ENCODE measurements around the gene TECPR2.

Gene TECPR2

GRCh38 chr14:102505775-102506625 lies 143.3 kb downstream of the TECPR2 start:
- FAIRE-seq, result no peak
- no peak for DNase-seq (ENCODE audit: insufficient read length, low spot score)

DNA sequence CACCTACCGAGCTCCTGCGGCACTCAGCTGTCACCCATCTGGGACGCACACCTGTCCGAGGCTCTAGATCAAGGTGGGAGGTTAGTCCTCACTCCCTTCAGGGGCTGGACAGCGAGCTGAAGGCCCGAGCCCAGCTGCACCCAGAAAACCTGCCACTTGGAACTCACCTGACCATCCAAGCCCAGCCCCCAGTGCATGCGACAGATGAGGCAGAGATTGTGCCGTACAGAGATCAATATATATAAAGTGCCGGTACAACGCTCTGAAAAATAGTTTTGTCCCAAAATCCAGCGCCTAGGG lies 143.8 kb downstream of the TECPR2 start:
- DNase-seq (ENCODE audit: insufficient read length, low spot score) (no peak), FAIRE-seq (no peak)

DNA sequence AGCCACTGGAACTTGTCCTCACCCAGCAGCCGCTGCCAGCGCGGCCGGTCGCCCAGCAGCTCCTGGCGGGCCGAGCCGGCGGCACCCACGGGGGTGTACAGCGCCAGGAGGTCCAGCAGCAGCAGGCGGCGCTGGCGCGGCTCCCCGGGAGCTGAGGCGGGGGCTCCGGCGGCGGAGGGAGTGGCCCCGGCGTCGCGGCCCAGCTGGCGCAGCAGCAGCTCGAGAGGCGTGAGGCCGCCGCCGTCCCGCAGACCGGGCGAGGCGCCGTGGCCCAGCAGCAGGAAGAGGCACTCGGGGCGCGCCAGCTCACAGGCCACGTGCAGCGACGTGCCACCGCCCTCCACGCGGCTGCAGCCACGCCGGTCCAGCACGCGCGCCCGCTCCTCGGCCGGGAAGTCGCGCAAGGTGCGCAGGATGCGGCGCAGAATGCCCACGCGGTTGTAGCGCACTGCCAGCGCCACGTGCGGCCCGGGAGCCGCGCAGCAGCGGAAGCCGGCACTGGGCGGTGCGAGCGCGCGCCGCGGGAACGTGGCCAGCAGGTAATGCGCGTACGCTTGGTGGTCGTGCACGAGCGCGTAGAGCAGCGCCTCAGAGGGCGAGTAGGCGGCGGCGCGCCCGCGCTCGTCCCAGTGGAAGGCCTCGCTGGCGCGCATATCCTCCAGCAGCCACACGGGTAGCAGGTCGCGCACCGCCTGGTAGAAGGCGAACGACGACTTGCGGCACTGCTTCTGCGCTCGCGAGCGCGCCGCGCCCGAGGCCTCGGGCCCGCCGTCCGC lies 144.5 kb downstream of the TECPR2 start:
- FAIRE-seq (no peak), DNase-seq (ENCODE audit: insufficient read length, low spot score) (no peak)

DNA sequence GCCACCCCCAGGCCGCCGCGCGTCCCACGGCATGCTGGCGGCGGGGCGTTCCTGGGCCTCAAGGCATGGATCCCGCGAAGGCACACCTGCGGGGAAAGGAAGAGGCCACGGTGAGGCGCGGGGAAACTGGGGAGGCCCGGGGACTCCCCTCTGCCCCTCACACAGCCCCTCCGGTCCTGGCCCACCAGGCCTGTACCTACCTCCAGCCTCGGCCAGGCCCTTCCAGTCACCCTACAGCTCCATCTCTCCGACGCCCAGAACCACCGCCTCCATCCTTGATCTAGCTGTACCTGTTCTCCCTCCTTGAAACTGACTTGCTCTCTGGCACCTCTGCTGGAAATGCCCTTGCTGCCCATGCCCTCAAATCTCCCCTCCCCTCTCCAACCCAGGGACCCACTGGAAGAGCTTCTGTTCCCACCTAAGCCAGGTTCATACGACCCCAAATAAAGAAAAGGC lies 145.1 kb downstream of the TECPR2 start:
- DNase-seq (ENCODE audit: insufficient read length, low spot score) (no peak), FAIRE-seq (no peak)

GRCh38 chr14:102508410-102508773 lies 145.7 kb downstream of the TECPR2 start:
- FAIRE-seq (peak; percentile 48), DNase-seq (ENCODE audit: insufficient read length, low spot score) (no peak)

- peak; percentile 49 for FAIRE-seq
- no peak for DNase-seq (ENCODE audit: insufficient read length, low spot score)
Observed at GRCh38 chr14:102508774-102509745, 146.3 kb downstream of the TECPR2 start.

DNA sequence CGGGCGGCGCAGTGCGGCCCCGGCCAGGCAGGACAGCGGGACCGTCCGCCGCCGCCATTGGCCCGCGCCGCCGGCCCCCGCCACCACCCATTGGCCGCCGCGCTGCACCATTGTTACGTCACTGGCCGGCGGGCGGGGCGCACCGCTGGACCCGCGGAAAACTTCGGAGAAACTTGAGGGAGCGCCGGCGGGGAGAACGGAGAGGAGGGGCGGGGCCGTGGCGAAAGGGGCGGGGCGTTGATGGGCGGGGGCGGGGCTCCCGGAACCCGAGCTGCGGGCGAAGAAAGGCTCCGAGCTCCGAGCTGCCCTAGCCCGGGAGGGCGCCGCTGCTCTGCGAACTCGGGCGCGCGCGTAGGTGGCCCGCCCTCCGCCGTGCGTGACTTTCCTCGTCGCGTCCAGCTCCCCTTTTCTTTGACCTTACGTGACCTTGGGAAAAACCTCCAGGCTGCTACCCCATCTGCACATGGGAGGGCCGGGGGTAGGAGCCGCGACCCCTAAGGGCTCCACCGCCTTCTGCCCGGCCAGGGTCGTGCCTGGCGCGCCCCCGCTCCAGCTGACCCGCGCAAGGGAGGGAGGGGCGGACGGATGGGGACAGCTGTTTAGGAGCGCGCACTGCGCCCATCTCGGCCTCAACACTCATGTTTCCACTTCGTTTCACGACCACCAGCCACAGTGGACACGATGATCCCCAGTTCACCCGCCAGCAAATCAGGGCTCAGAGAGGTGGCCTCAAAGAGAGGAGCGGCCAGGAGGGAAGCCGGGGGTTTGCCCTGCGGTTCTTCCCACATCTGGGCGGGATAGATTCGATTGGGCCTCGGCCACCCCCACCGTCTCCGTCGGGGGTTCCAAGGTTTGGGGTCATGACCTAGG lies 147.2 kb downstream of the TECPR2 start, which contains the start of gene ANKRD9:
ANKRD9 (minus strand) TSS at position 31 of the 870 bp plus-strand sequence. CDS start 1,887 bp downstream, outside the sequence.
- FAIRE-seq, result peak; percentile 97
- peak; percentile 95 for DNase-seq (ENCODE audit: insufficient read length, low spot score)

DNA sequence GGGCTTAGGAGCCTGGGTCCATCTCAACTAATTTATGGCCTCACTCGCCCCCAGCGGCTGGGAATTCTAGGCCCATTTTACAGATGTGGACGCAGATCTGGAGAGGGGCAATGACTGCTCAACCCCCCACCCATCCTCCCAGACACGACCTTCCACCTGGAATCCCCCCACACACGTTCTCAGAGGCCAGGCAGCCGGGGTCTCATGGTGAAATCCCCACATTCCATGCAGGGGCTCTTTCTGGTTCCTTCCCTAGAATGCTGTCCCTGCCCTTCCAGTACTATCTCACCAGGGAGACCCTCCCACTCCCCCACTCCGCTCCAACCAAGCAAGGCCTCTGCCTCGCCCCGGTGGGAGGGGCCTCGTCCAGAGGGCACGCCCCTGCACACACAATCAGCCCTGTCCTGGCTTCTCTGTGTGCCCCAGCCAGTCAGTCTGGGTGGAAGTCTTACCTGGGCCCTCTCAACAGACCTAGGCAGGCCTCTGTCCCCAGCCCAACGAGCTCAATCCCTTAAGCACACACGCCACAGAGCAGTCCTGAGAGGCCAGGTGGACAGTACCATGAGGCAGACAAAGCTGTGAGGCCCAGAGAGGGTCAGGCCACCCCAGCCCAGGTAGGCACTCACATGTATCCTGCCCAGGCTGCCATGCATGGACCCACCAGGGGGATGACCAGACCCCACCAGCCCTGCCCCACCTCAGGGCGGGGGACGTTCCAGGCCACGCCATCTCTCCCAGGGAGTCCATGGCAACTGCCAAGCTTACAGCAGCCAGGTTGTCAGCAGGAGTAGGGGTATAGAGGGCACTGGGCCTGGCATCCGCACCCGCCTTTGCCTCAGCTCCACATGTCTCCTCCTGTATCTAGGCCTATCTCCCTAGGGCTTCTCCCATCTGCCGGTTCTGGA lies 148.1 kb downstream of the TECPR2 start:
- DNase-seq (ENCODE audit: insufficient read length, low spot score), result no peak
- peak; percentile 38 for FAIRE-seq

DNA sequence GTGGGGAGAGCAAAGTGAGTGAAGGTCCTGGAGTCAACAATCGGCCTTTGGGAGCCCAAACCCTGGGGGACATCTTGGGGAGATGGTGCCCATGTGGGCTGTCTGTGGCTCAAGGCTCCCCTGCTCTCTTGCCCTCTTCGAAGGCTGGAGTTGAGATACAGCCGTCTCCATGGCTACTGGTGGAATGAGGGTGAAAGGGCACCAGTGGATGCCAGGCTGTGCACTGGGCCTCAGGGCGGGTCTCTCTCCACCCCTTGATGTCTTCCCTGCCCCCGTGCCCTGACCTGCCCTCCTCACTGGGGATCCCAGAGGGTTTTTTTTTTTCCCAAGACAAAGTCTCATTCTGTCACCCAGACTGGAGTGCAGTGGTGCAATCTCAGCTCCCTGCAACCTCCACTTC lies 148.8 kb downstream of the TECPR2 start:
- FAIRE-seq (no peak), DNase-seq (ENCODE audit: insufficient read length, low spot score) (no peak)

DNA sequence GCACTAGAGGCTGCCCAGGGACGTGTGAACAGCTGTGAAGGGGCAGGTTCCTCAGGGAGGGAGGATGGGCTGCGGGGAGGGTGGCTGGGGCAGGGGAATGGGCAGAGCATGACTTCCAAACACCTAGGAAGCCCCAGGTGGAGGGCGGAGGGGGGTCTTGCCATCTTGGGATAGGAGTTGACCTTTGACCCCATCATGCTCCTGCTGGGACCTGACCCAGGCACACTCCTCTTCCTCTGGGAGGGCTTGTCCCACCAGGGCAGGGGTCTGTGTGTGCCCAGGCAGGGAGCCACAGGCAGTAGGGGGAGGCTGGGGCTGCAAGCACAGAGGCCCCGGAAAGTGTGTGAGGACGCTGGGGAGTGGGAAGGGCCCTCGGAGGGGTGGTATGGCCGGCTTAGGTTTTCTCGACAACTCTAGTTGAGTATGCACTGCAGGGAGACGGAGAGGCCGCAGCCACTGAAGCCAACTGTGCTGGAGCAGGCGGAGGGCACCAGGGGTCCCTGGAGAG lies 150.1 kb downstream of the TECPR2 start:
- DNase-seq (ENCODE audit: insufficient read length, low spot score), result no peak
- no peak for FAIRE-seq

GRCh38 chr14:102513899-102514772 lies 151.4 kb downstream of the TECPR2 start:
- FAIRE-seq (peak; percentile 54), DNase-seq (ENCODE audit: insufficient read length, low spot score) (no peak)

- FAIRE-seq, result no peak
Observed at GRCh38 chr14:102514987-102515733, 152.4 kb downstream of the TECPR2 start.

DNA sequence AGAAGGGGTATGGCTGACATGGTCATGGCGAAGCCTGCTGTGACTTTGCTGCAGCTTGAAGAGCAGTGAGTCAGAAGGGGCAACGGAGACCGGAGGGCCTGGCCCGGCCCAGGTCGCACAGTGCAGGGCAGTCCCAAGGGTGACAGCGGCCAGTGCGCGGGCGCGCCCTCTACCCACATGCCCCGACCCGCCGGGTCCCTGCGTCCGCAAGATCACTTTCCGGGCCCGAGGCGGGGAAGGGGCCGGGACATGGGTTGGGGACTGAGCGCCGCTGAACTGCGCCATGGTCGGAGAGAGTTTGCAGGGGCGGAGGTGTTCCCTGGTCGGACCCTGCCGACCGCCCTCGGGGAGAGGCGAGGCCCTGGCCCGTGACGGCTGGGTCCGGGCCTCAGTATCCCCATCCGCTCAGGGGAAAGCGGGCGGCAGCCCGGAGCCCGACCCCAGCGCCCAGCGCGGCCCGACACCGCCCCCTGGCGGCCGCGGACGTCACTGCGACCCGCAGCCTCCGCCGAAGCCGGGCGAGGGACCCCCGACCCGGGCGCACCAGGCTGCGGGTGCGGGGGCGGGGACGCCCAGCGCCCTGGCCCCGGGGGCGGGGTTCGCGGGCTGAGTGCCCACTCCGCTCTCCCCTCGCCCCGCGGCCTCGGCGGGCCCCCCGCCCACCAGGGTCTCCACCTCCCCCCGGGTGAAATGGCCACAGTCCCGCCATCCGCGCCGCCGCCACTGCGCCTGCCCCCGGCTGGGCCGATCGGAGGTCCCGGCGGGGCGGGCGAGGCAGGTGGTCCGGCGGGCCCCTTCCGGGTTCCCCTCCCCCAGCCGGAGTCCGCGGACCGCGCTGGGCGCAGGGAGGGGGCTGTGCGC lies 154.0 kb downstream of the TECPR2 start:
- peak; percentile 68 for DNase-seq (ENCODE audit: insufficient read length, low spot score)
- peak; percentile 96 for FAIRE-seq

More at GRCh38 chr14:102514987-102515733, 152.4 kb downstream of the TECPR2 start:
- no peak for DNase-seq (ENCODE audit: insufficient read length, low spot score)

GRCh38 chr14:102517392-102518062 lies 154.8 kb downstream of the TECPR2 start:
- DNase-seq (ENCODE audit: insufficient read length, low spot score), result no peak
- FAIRE-seq, result no peak

- no peak for FAIRE-seq
- no peak for DNase-seq (ENCODE audit: insufficient read length, low spot score)
Observed at GRCh38 chr14:102518063-102518648, 155.4 kb downstream of the TECPR2 start.
